ENCODE data around the gene NEIL3. TPM values are rescaled to one million over a fixed set of nuclear protein-coding genes. Genes with fewer than 3 reads are reported as not detected.

NEIL3 gene
- total and polyA plus RNA-seq, 7 donors = 0.01 to 0.17 (median 0.14) TPM; not detected in 3

- Histone ChIP-seq H3K4me3 (no peak overlapping the region), H3K27ac (no peak overlapping the region), H3K36me3 (ENCODE audit: insufficient read depth in 1 of 2, low read depth in 1 of 2) (no peaks in the 10 kb centered on the region), H3K9me3 (no peaks in the 10 kb centered on the region), H3K4me1 (no peaks in the 10 kb centered on the region), H3K27me3 (ENCODE audit: insufficient read depth in 3 of 3, low read length in 2 of 3) (no peaks in the 10 kb centered on the region)
- ATAC-seq = no peak
- no peak for DNase-seq
- WGBS, 3 donors = 65 to 72% (median 70%) methylated on average over 4 of the region's 4 CpGs
- intact Hi-C loops (cut with DNase I) = no loop called here
- no peak for TF ChIP-seq CTCF (IDR thresholded peaks at IDR 0.05)
Measured at GRCh38 chr4:177275999-177276398, 33.7 kb upstream of the NEIL3 start.

- DNase-seq = no peak
- Histone ChIP-seq H3K27me3 (ENCODE audit: insufficient read depth in 3 of 3, low read length in 2 of 3) (no peaks in the 10 kb centered on the region), H3K4me3 (no peak overlapping the region), H3K36me3 (ENCODE audit: insufficient read depth in 1 of 2, low read depth in 1 of 2) (no peaks in the 10 kb centered on the region), H3K9me3 (no peaks in the 10 kb centered on the region), H3K27ac (no peak overlapping the region), H3K4me1 (no peaks in the 10 kb centered on the region)
- no peak for ATAC-seq
- TF ChIP-seq CTCF (IDR thresholded peaks at IDR 0.05) = no peak
- 65 to 72% (median 65%) methylated on average over 4 of the region's 4 CpGs for WGBS, 3 donors
- intact Hi-C loops (cut with DNase I) = no loop called here
Measured at GRCh38 chr4:177281351-177281909, 28.2 kb upstream of the NEIL3 start.

GRCh38 chr4:177282284-177282835 is 27.3 kb upstream of the NEIL3 start:
- TF ChIP-seq CTCF (IDR thresholded peaks at IDR 0.05) = no peak
- ATAC-seq (no peak), DNase-seq (no peak)
- Histone ChIP-seq H3K36me3 (ENCODE audit: insufficient read depth in 1 of 2, low read depth in 1 of 2) (no peaks in the 10 kb centered on the region), H3K4me3 (no peak overlapping the region), H3K27ac (no peak overlapping the region), H3K9me3 (no peaks in the 10 kb centered on the region), H3K4me1 (no peaks in the 10 kb centered on the region), H3K27me3 (ENCODE audit: insufficient read depth in 3 of 3, low read length in 2 of 3) (no peaks in the 10 kb centered on the region)
- intact Hi-C loops (cut with DNase I) = no loop called here
- 73 to 79% (median 74%) methylated on average over 5 of the region's 5 CpGs for whole genome bisulfite sequencing, 3 donors

GRCh38 chr4:177283167-177283566 is 26.5 kb upstream of the NEIL3 start:
- WGBS, 3 donors = 81 to 88% (median 86%) methylated on average over 2 of the region's 2 CpGs

More at GRCh38 chr4:177283167-177283566, 26.5 kb upstream of the NEIL3 start:
- no peak for TF ChIP-seq CTCF (IDR thresholded peaks at IDR 0.05)
- intact Hi-C loops (cut with DNase I) = no loop called here
- Histone ChIP-seq H3K36me3 (ENCODE audit: insufficient read depth in 1 of 2, low read depth in 1 of 2) (no peaks in the 10 kb centered on the region), H3K4me3 (no peak overlapping the region), H3K9me3 (no peaks in the 10 kb centered on the region), H3K27ac (no peak overlapping the region), H3K4me1 (no peaks in the 10 kb centered on the region), H3K27me3 (ENCODE audit: insufficient read depth in 3 of 3, low read length in 2 of 3) (no peaks in the 10 kb centered on the region)
- no peak for ATAC-seq
- DNase-seq = no peak
